HG03460 (cell line): ENCODE measurements around the gene TAS2R8.

Source experiments
- ATAC-seq: cut with Tn5 transposase; IDR thresholded peaks from one replicate; pipeline ENCODE4 v1.9.1; 2021; ENCODE audit not compliant: unreplicated experiment

Gene TAS2R8

DNA sequence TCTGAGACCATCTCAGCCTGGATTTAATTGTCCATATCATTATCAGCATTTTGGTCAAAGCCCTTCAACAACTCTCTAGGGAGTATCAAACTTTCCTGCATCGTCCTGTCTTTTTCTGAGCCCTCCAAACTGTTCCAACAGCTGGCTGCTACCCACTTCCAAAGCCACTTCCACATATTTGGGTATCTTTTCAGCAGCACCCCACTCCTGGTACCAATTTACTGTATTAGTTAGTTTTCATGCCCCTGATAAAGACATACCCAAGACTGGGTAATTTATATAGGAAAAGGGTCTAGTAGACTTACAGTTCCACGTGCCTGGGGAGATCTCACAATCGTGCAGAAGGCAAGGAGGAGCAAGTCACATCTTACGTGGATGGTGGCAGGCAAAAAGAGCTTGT, 50.9 kb downstream of the TAS2R8 start:
- ATAC-seq, result no peak
